A549 (cell line): ENCODE measurements around the gene SLC39A11.

Experiments used
- FOSL2 ChIP-seq, 2 experiments: fragments of 450-650 bp in 1 of 2; fragments of >200 bp in 1 of 2; sonication (Bioruptor Twin) in 1 of 2; formaldehyde crosslinking; IDR thresholded peaks; 2 replicates each; pipeline versions ENCODE4 v1.5.0 to v1.6.1; 2016 to 2020; ENCODE audit warnings: mild to moderate bottlenecking in 1 of 2, moderate library complexity in 1 of 2
- RAD21 ChIP-seq, 2 experiments: fragments of >200 bp in 1 of 2; sonication (Bioruptor Twin) in 1 of 2; formaldehyde crosslinking in 1 of 2; IDR thresholded peaks in 1 of 2; conservative IDR thresholded peaks in 1 of 2; 2 replicates in 1 of 2; 3 replicates in 1 of 2; pipeline ENCODE4 v1.6.1; 2012 to 2018; ENCODE audit warnings: inconsistent platforms in 1 of 2
- RCOR1 ChIP-seq: fragments of 150-350 bp; IDR thresholded peaks from 2 replicates; pipeline ENCODE4 v1.6.1; 2014; ENCODE audit warnings: antibody characterized with exemption, low read length, low read depth
- TF ChIP-seq, protein P1 (sequence below): fragments of 200-600 bp; sonication (generic); IDR thresholded peaks from 2 replicates; pipeline ENCODE4 v1.6.1; 2016; ENCODE audit warnings: antibody characterized with exemption, mild to moderate bottlenecking, moderate library complexity
- TF ChIP-seq, protein P2 (sequence below): fragments of >200 bp; sonication (Bioruptor Twin); formaldehyde crosslinking; IDR thresholded peaks from 3 replicates; pipeline ENCODE4 v1.5.1; 2016

DNA sequence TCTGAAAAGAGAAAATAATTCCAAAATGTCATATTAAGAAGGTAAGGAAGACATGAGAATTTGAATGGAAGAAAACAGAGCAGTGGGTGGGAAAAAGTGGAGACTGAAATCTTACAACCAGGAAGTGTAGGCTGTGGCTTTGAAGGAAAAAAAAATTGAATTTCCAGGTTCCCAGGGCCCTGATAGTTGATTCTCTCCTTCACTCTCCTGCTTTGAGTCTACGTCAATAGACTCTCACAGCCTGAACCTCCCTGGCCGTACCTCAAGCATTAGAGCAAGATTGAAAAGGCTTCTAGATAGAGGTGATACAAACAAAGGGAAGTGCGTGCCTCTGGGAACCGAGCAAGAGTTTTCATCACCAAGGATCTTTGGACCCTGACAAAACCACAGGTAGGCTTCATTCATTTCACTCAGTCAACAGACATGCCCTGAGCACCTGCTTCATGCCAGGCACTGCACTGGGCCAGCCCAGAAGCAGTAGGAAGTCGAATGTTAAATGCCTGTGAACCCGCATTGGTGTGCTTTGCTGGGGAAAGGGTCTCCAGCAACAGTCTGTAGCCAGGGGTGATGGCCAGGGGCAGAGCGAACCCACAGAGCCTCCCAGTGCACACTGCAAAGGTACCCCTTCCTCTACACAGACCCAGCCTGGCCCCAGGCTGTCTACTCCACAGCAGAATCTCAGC, 163.9 kb downstream of the SLC39A11 start:
- TF ChIP-seq RCOR1 (no peak), FOSL2 (IDR thresholded peaks at IDR 0.05) (no peak), FOSL2 (CRISPR knock-in tag; IDR thresholded peaks at IDR 0.05) (no peak), RAD21 (conservative IDR thresholded peaks at IDR 0.05 in 1 of 2, IDR thresholded peaks at IDR 0.05 in 1 of 2) (no peak)
- TF ChIP-seq, protein P1, sequence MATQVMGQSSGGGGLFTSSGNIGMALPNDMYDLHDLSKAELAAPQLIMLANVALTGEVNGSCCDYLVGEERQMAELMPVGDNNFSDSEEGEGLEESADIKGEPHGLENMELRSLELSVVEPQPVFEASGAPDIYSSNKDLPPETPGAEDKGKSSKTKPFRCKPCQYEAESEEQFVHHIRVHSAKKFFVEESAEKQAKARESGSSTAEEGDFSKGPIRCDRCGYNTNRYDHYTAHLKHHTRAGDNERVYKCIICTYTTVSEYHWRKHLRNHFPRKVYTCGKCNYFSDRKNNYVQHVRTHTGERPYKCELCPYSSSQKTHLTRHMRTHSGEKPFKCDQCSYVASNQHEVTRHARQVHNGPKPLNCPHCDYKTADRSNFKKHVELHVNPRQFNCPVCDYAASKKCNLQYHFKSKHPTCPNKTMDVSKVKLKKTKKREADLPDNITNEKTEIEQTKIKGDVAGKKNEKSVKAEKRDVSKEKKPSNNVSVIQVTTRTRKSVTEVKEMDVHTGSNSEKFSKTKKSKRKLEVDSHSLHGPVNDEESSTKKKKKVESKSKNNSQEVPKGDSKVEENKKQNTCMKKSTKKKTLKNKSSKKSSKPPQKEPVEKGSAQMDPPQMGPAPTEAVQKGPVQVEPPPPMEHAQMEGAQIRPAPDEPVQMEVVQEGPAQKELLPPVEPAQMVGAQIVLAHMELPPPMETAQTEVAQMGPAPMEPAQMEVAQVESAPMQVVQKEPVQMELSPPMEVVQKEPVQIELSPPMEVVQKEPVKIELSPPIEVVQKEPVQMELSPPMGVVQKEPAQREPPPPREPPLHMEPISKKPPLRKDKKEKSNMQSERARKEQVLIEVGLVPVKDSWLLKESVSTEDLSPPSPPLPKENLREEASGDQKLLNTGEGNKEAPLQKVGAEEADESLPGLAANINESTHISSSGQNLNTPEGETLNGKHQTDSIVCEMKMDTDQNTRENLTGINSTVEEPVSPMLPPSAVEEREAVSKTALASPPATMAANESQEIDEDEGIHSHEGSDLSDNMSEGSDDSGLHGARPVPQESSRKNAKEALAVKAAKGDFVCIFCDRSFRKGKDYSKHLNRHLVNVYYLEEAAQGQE = no peak
- TF ChIP-seq, protein P2, sequence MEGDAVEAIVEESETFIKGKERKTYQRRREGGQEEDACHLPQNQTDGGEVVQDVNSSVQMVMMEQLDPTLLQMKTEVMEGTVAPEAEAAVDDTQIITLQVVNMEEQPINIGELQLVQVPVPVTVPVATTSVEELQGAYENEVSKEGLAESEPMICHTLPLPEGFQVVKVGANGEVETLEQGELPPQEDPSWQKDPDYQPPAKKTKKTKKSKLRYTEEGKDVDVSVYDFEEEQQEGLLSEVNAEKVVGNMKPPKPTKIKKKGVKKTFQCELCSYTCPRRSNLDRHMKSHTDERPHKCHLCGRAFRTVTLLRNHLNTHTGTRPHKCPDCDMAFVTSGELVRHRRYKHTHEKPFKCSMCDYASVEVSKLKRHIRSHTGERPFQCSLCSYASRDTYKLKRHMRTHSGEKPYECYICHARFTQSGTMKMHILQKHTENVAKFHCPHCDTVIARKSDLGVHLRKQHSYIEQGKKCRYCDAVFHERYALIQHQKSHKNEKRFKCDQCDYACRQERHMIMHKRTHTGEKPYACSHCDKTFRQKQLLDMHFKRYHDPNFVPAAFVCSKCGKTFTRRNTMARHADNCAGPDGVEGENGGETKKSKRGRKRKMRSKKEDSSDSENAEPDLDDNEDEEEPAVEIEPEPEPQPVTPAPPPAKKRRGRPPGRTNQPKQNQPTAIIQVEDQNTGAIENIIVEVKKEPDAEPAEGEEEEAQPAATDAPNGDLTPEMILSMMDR = no peak
